HG02885 (cell line): ENCODE data around the gene SPRED1.
A peak's percentile ranks its signal among the peaks of the same experiment; 100 is the strongest.
"Not testable (repeated sequence)": the region's sequence is repeated elsewhere in the genome, so short reads cannot be mapped to it uniquely, and the experiment has no call there.

Experiments used
- ATAC-seq: cut with Tn5 transposase; IDR thresholded peaks from one replicate; pipeline ENCODE4 v1.9.1; 2021; ENCODE audit warnings: mild to moderate bottlenecking; ENCODE audit not compliant: unreplicated experiment, poor library complexity

The SPRED1 gene

GRCh38 chr15:38229705-38230310, 22.8 kb upstream of the SPRED1 start:
- no peak for ATAC-seq

GRCh38 chr15:38231436-38231835, 21.2 kb upstream of the SPRED1 start:
- no peak for ATAC-seq

- ATAC-seq, result not testable (repeated sequence)
These were observed 15.6 kb upstream of the SPRED1 start for GRCh38 chr15:38237021-38237420.

GRCh38 chr15:38238311-38238710, 14.3 kb upstream of the SPRED1 start:
- ATAC-seq, result peak; percentile 67

GRCh38 chr15:38242055-38242454, 10.6 kb upstream of the SPRED1 start:
- ATAC-seq, result peak; percentile 92

- ATAC-seq, result no peak
These were observed 9.2 kb upstream of the SPRED1 start for GRCh38 chr15:38243278-38244055.

GRCh38 chr15:38247336-38247735, 5.3 kb upstream of the SPRED1 start:
- ATAC-seq, result no peak

- no peak for ATAC-seq
These were observed 730 bp downstream of the SPRED1 start for GRCh38 chr15:38253351-38253781.

GRCh38 chr15:38254051-38254883, 1.6 kb downstream of the SPRED1 start:
- ATAC-seq, result peak; percentile 50

- ATAC-seq, result no peak
These were observed 3.1 kb downstream of the SPRED1 start for GRCh38 chr15:38255690-38256089.

GRCh38 chr15:38257676-38258075, 5.0 kb downstream of the SPRED1 start:
- no peak for ATAC-seq

- no peak for ATAC-seq
These were observed 6.5 kb downstream of the SPRED1 start for GRCh38 chr15:38259134-38259533.

GRCh38 chr15:38260077-38260476, 7.4 kb downstream of the SPRED1 start:
- ATAC-seq, result no peak

GRCh38 chr15:38263251-38263650, 10.6 kb downstream of the SPRED1 start:
- ATAC-seq, result no peak

GRCh38 chr15:38263996-38264395, 11.4 kb downstream of the SPRED1 start:
- no peak for ATAC-seq

GRCh38 chr15:38266247-38266986, 13.8 kb downstream of the SPRED1 start:
- no peak for ATAC-seq

GRCh38 chr15:38267421-38268022, 14.9 kb downstream of the SPRED1 start:
- ATAC-seq, result no peak

- no peak for ATAC-seq
These were observed 18.5 kb downstream of the SPRED1 start for GRCh38 chr15:38271144-38271543.

- ATAC-seq, result no peak
These were observed 19.3 kb downstream of the SPRED1 start for GRCh38 chr15:38271895-38272294.

GRCh38 chr15:38272431-38272830, 19.8 kb downstream of the SPRED1 start:
- ATAC-seq, result not testable (repeated sequence)
